ENCODE measurements around the gene SLC46A1. TPM values are rescaled to one million over a fixed set of nuclear protein-coding genes. Genes with fewer than 3 reads are reported as not detected.

Gene SLC46A1
- total and polyA plus RNA-seq, 11 donors, result 2.6 to 13.9 (median 4.6) TPM

DNA sequence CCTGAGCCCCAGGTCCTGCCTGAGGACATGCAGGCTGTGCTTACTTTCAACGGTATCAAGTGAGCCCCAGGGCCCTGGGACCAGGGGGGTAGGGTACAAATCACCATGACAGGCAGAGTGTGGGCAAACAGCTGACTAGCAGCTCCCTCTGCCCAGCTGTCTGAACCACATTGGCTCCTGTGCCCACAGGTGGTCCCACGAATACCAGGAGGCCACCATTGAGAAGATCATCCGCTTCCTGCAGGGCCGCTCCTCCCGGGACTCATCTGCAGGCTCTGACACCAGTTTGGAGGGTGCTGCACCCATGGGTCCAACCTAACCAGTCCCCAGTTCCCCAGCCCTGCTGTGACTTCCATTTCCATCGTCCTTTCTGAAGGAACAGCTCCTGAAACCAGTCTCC, 10.0 kb downstream of the SLC46A1 start:
- peaks cover 0 to 22% (median 0%) of the 10 kb centered on the region in 12 donors for H3K4me1 ChIP-seq
- no peak overlapping the region for H3K4me3 ChIP-seq
- 85 to 94% (median 88%) methylated on average over 5 to 6 of the region's 6 CpGs for WGBS, 4 donors
- no peak overlapping the region for H3K27ac ChIP-seq
- intact Hi-C loops (cut with DNase I), result no loop called here
- H3K27me3 ChIP-seq, result no peaks in the 10 kb centered on the region
- peaks cover 0 to 75% (median 59%) of the 10 kb centered on the region in 9 donors for H3K36me3 ChIP-seq
- ATAC-seq, result no peak
- no peaks in the 10 kb centered on the region for H3K9me3 ChIP-seq
- TF ChIP-seq, protein P1, sequence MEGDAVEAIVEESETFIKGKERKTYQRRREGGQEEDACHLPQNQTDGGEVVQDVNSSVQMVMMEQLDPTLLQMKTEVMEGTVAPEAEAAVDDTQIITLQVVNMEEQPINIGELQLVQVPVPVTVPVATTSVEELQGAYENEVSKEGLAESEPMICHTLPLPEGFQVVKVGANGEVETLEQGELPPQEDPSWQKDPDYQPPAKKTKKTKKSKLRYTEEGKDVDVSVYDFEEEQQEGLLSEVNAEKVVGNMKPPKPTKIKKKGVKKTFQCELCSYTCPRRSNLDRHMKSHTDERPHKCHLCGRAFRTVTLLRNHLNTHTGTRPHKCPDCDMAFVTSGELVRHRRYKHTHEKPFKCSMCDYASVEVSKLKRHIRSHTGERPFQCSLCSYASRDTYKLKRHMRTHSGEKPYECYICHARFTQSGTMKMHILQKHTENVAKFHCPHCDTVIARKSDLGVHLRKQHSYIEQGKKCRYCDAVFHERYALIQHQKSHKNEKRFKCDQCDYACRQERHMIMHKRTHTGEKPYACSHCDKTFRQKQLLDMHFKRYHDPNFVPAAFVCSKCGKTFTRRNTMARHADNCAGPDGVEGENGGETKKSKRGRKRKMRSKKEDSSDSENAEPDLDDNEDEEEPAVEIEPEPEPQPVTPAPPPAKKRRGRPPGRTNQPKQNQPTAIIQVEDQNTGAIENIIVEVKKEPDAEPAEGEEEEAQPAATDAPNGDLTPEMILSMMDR (IDR thresholded peaks at IDR 0.05), result no peak
- no peak for TF ChIP-seq POLR2A (IDR thresholded peaks at IDR 0.05)
- DNase-seq, result no peak

DNA sequence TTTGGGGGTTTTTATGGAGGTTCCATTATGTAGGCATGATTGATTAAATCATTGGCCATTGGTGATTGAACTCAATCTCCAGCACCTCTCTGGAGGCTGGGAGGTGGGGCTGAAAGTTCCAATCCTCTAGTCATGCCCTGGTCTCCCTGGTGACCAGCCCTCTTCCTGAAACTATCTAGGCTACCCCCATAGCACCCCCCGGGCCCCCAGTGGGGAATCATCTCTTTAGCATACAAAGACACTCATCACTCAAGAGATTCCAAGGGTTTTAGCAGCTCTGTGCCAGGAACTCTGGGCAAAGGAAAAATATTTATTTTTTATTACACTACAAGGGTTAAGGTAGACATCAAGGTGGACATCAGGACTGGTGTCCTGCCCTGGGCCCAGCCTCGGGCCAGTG, 10.6 kb downstream of the SLC46A1 start:
- Histone ChIP-seq H3K9me3 (no peaks in the 10 kb centered on the region), H3K27ac (no peak overlapping the region), H3K4me3 (no peak overlapping the region), H3K36me3 (peaks cover 0 to 76% (median 63%) of the 10 kb centered on the region in 9 donors), H3K4me1 (peaks cover 0 to 20% (median 0%) of the 10 kb centered on the region in 12 donors), H3K27me3 (no peaks in the 10 kb centered on the region)
- TF ChIP-seq, protein P1 (IDR thresholded peaks at IDR 0.05), result no peak
- WGBS, 4 donors, result 50 to 89% (median 70%) methylated on average over 2 of the region's 2 CpGs
- no peak for DNase-seq
- no peak for ATAC-seq
- intact Hi-C loops (cut with DNase I), result no loop called here

DNA sequence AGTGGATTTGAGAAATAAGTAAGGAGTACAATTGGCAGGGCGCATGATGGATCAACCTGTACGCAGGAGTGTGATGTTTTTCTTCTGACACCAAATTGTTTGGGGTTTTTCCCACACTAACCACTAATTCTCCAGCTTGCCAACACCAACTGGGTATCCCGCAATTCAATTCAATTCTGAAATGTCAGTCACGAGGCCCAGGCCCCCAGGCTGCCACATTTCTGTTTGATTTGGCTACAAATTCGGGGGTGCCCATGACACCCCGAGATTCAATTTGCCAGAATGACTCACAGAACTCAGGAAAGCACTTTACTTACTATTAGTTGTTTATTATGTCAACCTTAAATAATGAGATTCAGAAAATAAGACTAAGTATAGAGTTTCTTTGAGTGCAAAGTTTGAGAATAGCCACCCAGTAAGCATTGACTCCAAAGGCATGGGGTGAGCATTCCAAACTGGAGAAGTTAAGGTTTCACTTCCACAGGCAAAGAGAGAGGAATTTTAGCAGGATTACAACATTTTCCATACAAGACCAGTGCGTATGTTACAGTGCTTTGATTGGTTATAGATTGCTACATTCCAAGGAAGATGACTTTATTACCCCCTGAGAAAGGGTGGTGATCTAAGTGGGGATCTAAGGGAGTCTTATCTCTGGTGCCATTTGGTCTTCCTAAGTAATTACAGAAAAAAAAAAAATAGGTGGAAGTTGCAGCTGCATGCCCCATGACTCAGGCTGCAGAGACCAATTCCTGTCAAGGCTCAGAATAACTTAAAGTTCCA, 11.5 kb downstream of the SLC46A1 start:
- Histone ChIP-seq H3K27ac (no peak overlapping the region), H3K4me1 (peaks cover 0 to 20% (median 0%) of the 10 kb centered on the region in 12 donors), H3K27me3 (no peaks in the 10 kb centered on the region), H3K4me3 (no peak overlapping the region), H3K9me3 (no peaks in the 10 kb centered on the region), H3K36me3 (peaks cover 0 to 84% (median 67%) of the 10 kb centered on the region in 9 donors)
- no peak for TF ChIP-seq POLR2A (IDR thresholded peaks at IDR 0.05)
- TF ChIP-seq, protein P1 (IDR thresholded peaks at IDR 0.05), result no peak
- ATAC-seq (no peak), DNase-seq (no peak)
- 81 to 93% (median 91%) methylated on average over 7 of the region's 7 CpGs for WGBS, 4 donors
- intact Hi-C loops (cut with DNase I), result no loop called here

- H3K27ac ChIP-seq, result no peak overlapping the region
- WGBS, 4 donors, result 71 to 89% (median 75%) methylated on average over 10 of the region's 10 CpGs
- TF ChIP-seq, protein P1 (IDR thresholded peaks at IDR 0.05), result no peak
- no peak for TF ChIP-seq POLR2A (IDR thresholded peaks at IDR 0.05)
- ATAC-seq (no peak), DNase-seq (no peak)
- no peaks in the 10 kb centered on the region for H3K4me1 ChIP-seq
- peaks cover 0 to 94% (median 77%) of the 10 kb centered on the region in 9 donors for H3K36me3 ChIP-seq
- no peak overlapping the region for H3K4me3 ChIP-seq
- intact Hi-C loops (cut with DNase I), result no loop called here
- no peaks in the 10 kb centered on the region for H3K9me3 ChIP-seq
- no peaks in the 10 kb centered on the region for H3K27me3 ChIP-seq
These were observed 13.5 kb downstream of the SLC46A1 start for GRCh38 chr17:28392491-28392890.

Data from heart left ventricle (tissue), 16 donors.